Liver (tissue), 9 donors: ENCODE measurements around the gene ARTN. TPM values are rescaled to one million over a fixed set of nuclear protein-coding genes. Genes with fewer than 3 reads are reported as not detected.

Source experiments
- DNase-seq: peaks from one replicate; pipeline ENCODE4 v3.0.0-alpha.2; 2017; ENCODE audit warnings: low spot score
- H3K27ac ChIP-seq, 2 donors: one replicate each; pipeline ENCODE4 v1.7.0; 2013; ENCODE audit warnings: inconsistent platforms in 2 of 2, low read length in 2 of 2, control low read depth in 1 of 2, low read depth in 1 of 2, mild to moderate bottlenecking in 1 of 2
- H3K27me3 ChIP-seq, 4 donors: one replicate each; pipeline versions ENCODE4 v1.6.1 to v1.7.0; 2013; ENCODE audit warnings: low read length in 3 of 4, inconsistent platforms in 1 of 4, mild to moderate bottlenecking in 1 of 4, moderate library complexity in 1 of 4; ENCODE audit not compliant: control insufficient read depth in 4 of 4, insufficient read depth in 4 of 4
- H3K36me3 ChIP-seq, 4 donors: one replicate each; pipeline versions ENCODE4 v1.6.1 to v1.7.0; 2013; ENCODE audit warnings: low read length in 3 of 4, mild to moderate bottlenecking in 3 of 4, low read depth in 1 of 4, moderate library complexity in 1 of 4; ENCODE audit not compliant: control insufficient read depth in 4 of 4, insufficient read depth in 3 of 4
- H3K4me1 ChIP-seq, 4 donors: one replicate each; pipeline versions ENCODE4 v1.6.1 to v1.7.0; 2013; ENCODE audit warnings: low read length in 3 of 4, mild to moderate bottlenecking in 3 of 4, moderate library complexity in 1 of 4; ENCODE audit not compliant: control insufficient read depth in 4 of 4, insufficient read depth in 4 of 4
- H3K4me3 ChIP-seq, 3 donors: one replicate each; pipeline versions ENCODE4 v1.6.1 to v1.7.0; 2013; ENCODE audit warnings: low read length in 3 of 3, control low read depth in 1 of 3, low read depth in 1 of 3, mild to moderate bottlenecking in 1 of 3
- H3K9ac ChIP-seq, 2 donors: one replicate each; pipeline ENCODE4 v1.7.0; 2013; ENCODE audit warnings: low read length in 2 of 2, mild to moderate bottlenecking in 2 of 2, moderate library complexity in 2 of 2, control low read depth in 1 of 2, low read depth in 1 of 2
- H3K9me3 ChIP-seq, 4 donors: one replicate each; pipeline versions ENCODE4 v1.6.1 to v1.7.0; 2013; ENCODE audit warnings: low read length in 3 of 4; ENCODE audit not compliant: control insufficient read depth in 4 of 4
- CTCF ChIP-seq: fragments of 150-350 bp; IDR thresholded peaks from 2 replicates; pipeline ENCODE4 v1.5.1; 2017; ENCODE audit warnings: improper control_type of control experiment, low read depth, low read length; ENCODE audit not compliant: missing input control
- EGR1 ChIP-seq, 2 donors: IDR thresholded peaks; 2 replicates each; pipeline ENCODE4 v1.6.1; 2016 to 2018; ENCODE audit warnings: antibody characterized with exemption in 2 of 2, low read depth in 2 of 2
- FOXA1 ChIP-seq: IDR thresholded peaks from 2 replicates; pipeline ENCODE4 v1.6.1; 2016; ENCODE audit warnings: antibody characterized with exemption
- FOXA2 ChIP-seq: IDR thresholded peaks from 2 replicates; pipeline ENCODE4 v1.6.1; 2016; ENCODE audit warnings: antibody characterized with exemption
- GABPA ChIP-seq, 2 donors: IDR thresholded peaks in 1 of 2; conservative IDR thresholded peaks in 1 of 2; 2 replicates each; pipeline ENCODE4 v1.6.1; 2016; ENCODE audit warnings: antibody characterized with exemption in 2 of 2, mild to moderate bottlenecking in 1 of 2, moderate library complexity in 1 of 2
- HNF4A ChIP-seq, 2 donors: conservative IDR thresholded peaks; 2 replicates each; pipeline ENCODE4 v1.6.1; 2016; ENCODE audit warnings: antibody characterized with exemption in 2 of 2, mild to moderate bottlenecking in 2 of 2
- HNF4G ChIP-seq: IDR thresholded peaks from 2 replicates; pipeline ENCODE4 v1.6.1; 2016; ENCODE audit warnings: antibody characterized with exemption
- JUND ChIP-seq, 2 donors: IDR thresholded peaks; 2 replicates each; pipeline ENCODE4 v1.6.1; 2016; ENCODE audit warnings: antibody characterized with exemption in 2 of 2
- NR2F2 ChIP-seq: IDR thresholded peaks from 2 replicates; pipeline ENCODE4 v1.6.1; 2016; ENCODE audit warnings: antibody characterized with exemption
- RAD21 ChIP-seq, 2 donors: IDR thresholded peaks; 2 replicates each; pipeline ENCODE4 v1.6.1; 2016; ENCODE audit warnings: antibody characterized with exemption in 2 of 2, mild to moderate bottlenecking in 2 of 2
- RXRA ChIP-seq, 2 donors: IDR thresholded peaks; 2 replicates each; pipeline ENCODE4 v1.6.1; 2017 to 2018; ENCODE audit warnings: antibody characterized with exemption in 2 of 2, mild to moderate bottlenecking in 1 of 2
- SP1 ChIP-seq: IDR thresholded peaks from 2 replicates; pipeline ENCODE4 v1.6.1; 2018; ENCODE audit warnings: antibody characterized with exemption, mild to moderate bottlenecking
- TAF1 ChIP-seq: conservative IDR thresholded peaks from 2 replicates; pipeline ENCODE4 v1.6.1; 2016; ENCODE audit warnings: antibody characterized with exemption, mild to moderate bottlenecking
- YY1 ChIP-seq: IDR thresholded peaks from 2 replicates; pipeline ENCODE4 v1.6.1; 2016; ENCODE audit warnings: antibody characterized with exemption, mild to moderate bottlenecking
- ZBTB33 ChIP-seq: IDR thresholded peaks from 2 replicates; pipeline ENCODE4 v1.6.1; 2016; ENCODE audit warnings: antibody characterized with exemption
- WGBS: extraction: QIAGEN DNeasy Blood & Tissue Kit; methylation state at CpG from one replicate; pipeline ENCODE4 v1.1.7; 2013; 5-methylcytosine and 5-hydroxymethylcytosine counted together
- polyA plus RNA-seq, 2 donors: library from polyadenylated mRNA; stranded (reverse) in 1 of 2; unstranded in 1 of 2; fragments of 200-250 nt in 1 of 2; fragments of >200 nt in 1 of 2; fragmentation: Nextera tagmentation in 1 of 2; extraction: Ambion mirVana in 1 of 2; gene quantifications; one replicate each; pipeline versions ENCODE4 v1.2.1 to v1.2.3, GENCODE V29; 2013 to 2015
- total RNA-seq, 2 donors: library from RNA; depleted of rRNA; stranded (reverse); fragments of >200 nt; gene quantifications; one replicate each; pipeline ENCODE4 v1.2.3, GENCODE V29; 2014
- TF ChIP-seq, protein P1 (sequence below): IDR thresholded peaks from 2 replicates; pipeline ENCODE4 v1.6.1; 2016; ENCODE audit warnings: antibody characterized with exemption
- TF ChIP-seq, protein P2 (sequence below): IDR thresholded peaks from 2 replicates; pipeline ENCODE4 v1.6.1; 2016; ENCODE audit warnings: antibody characterized with exemption, mild to moderate bottlenecking
- TF ChIP-seq, protein P3 (sequence below): IDR thresholded peaks from 2 replicates; pipeline ENCODE4 v1.6.1; 2016; ENCODE audit warnings: antibody characterized with exemption
- donor health status: healthy.
- donor health status: healthy.
- donor health status: healthy.
- donor health status: healthy.
- donor health status: healthy.

The ARTN gene
- total and polyA plus RNA-seq, 4 donors = 0.05 to 0.08 TPM; not detected in 2

DNA sequence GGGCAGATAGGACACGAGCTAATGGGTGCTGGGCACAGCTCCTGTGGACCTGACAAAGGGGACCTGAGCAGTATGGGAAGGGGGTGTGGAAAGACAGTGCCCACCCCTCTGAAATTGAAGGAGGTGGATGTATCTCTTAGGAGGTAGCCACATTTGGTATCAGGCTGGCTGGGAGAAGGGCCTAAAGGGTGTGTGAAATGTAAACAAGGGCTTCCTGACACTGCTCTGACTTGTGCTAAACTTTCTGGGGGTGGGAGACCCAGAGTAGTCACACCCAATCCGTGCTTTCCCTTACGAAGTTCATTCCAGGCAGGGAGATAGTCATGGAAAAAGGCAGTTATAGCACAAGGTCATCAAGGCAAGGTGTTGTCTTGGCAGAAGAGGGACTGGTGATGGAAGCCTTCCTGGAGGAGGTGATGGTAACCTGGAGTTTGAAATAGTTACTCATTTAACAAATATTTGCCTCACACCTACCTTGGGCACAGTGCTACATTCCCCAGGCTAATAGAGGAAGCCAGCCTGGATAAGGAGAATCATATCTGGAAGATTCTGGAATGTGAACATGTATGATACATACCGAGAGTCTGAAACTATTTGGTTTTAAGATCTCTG, 52.5 kb downstream of the ARTN start:
- Histone ChIP-seq H3K4me3 (no peak overlapping the region), H3K36me3 (peaks cover 0 to 4% (median 0%) of the 10 kb centered on the region in 4 donors), H3K4me1 (peaks cover 0 to 5% (median 5%) of the 10 kb centered on the region in 4 donors), H3K27ac (no peak overlapping the region), H3K9me3 (no peaks in the 10 kb centered on the region), H3K9ac (no peak overlapping the region), H3K27me3 (no peaks in the 10 kb centered on the region)
- WGBS = 88% methylated on average over 4 of the region's 4 CpGs
- TF ChIP-seq JUND (IDR thresholded peaks at IDR 0.05) (no peak), YY1 (no peak), HNF4G (no peak), ZBTB33 (no peak), NR2F2 (no peak), HNF4A (conservative IDR thresholded peaks at IDR 0.05) (no peak), SP1 (no peak), RXRA (IDR thresholded peaks at IDR 0.05) (no peak), EGR1 (IDR thresholded peaks at IDR 0.05; ENCODE audit: low read depth in 2 of 2) (no peak), TAF1 (no peak), FOXA2 (no peak), CTCF (no peak), RAD21 (IDR thresholded peaks at IDR 0.05) (no peak), FOXA1 (no peak), GABPA (IDR thresholded peaks at IDR 0.05 in 1 of 2, conservative IDR thresholded peaks at IDR 0.05 in 1 of 2) (no peak)
- TF ChIP-seq, protein P1, sequence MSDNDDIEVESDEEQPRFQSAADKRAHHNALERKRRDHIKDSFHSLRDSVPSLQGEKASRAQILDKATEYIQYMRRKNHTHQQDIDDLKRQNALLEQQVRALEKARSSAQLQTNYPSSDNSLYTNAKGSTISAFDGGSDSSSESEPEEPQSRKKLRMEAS = no peak
- TF ChIP-seq, protein P2, sequence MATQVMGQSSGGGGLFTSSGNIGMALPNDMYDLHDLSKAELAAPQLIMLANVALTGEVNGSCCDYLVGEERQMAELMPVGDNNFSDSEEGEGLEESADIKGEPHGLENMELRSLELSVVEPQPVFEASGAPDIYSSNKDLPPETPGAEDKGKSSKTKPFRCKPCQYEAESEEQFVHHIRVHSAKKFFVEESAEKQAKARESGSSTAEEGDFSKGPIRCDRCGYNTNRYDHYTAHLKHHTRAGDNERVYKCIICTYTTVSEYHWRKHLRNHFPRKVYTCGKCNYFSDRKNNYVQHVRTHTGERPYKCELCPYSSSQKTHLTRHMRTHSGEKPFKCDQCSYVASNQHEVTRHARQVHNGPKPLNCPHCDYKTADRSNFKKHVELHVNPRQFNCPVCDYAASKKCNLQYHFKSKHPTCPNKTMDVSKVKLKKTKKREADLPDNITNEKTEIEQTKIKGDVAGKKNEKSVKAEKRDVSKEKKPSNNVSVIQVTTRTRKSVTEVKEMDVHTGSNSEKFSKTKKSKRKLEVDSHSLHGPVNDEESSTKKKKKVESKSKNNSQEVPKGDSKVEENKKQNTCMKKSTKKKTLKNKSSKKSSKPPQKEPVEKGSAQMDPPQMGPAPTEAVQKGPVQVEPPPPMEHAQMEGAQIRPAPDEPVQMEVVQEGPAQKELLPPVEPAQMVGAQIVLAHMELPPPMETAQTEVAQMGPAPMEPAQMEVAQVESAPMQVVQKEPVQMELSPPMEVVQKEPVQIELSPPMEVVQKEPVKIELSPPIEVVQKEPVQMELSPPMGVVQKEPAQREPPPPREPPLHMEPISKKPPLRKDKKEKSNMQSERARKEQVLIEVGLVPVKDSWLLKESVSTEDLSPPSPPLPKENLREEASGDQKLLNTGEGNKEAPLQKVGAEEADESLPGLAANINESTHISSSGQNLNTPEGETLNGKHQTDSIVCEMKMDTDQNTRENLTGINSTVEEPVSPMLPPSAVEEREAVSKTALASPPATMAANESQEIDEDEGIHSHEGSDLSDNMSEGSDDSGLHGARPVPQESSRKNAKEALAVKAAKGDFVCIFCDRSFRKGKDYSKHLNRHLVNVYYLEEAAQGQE = no peak
- TF ChIP-seq, protein P3, sequence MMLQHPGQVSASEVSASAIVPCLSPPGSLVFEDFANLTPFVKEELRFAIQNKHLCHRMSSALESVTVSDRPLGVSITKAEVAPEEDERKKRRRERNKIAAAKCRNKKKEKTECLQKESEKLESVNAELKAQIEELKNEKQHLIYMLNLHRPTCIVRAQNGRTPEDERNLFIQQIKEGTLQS = no peak
- no peak for DNase-seq
